K562 (cell line): ENCODE measurements around the gene UBE2K. TPM values are rescaled to one million over a fixed set of nuclear protein-coding genes. Genes with fewer than 3 reads are reported as not detected.
"Not testable (repeated sequence)": the region's sequence is repeated elsewhere in the genome, so short reads cannot be mapped to it uniquely, and the experiment has no call there.

Source experiments
- ATAC-seq: fragments of 200-7000 bp; cut with Tn5 transposase; 3 replicates; pipeline ENCODE4 v1.9.1; 2020; ENCODE audit warnings: moderate library complexity
- BruUV-seq: library from RNA; stranded (reverse); fragments of 400-500 nt; replicated peaks from 2 replicates; lab custom pipeline; 2021; lab: Mats Ljungman, UMichigan
- CTCF ChIA-PET: fragments of 300-600 bp; formaldehyde crosslinking; extraction: SDS; loops from one replicate; lab custom pipeline; 2021; ENCODE audit warnings: low intra/inter-chr PET ratio; lab: Yijun Ruan, JAX
- POLR2A ChIA-PET: fragments of 300-600, 350-650 bp; sonication (Branson Sonifier 250); formaldehyde crosslinking; extraction: SDS; loops from one replicate; lab custom pipeline; 2021; ENCODE audit warnings: antibody characterized with exemption, inconsistent platforms; lab: Yijun Ruan, JAX
- DNase-seq, 4 experiments: peaks; one replicate each; pipeline versions ENCODE4 v3.0.0 to v3.0.0-alpha.2; 2011 to 2018; ENCODE audit warnings: low spot score in 3 of 4, mixed read lengths in 3 of 4; ENCODE audit errors: extremely low read depth in 1 of 4
- FAIRE-seq: peaks from 2 replicates; lab custom pipeline; 2011; peaks lifted over from hg19 to GRCh38; lab: Jason Lieb, UNC
- H2AFZ ChIP-seq: 2 replicates; pipeline ENCODE4 v1.6.0; 2011; ENCODE audit warnings: low read depth, low read length, control low read depth, inconsistent platforms
- H3K27ac ChIP-seq: fragments of 200-600 bp; 3 replicates; pipeline ENCODE4 v1.8.0; 2011; ENCODE audit warnings: low read depth, mild to moderate bottlenecking, control low read depth, inconsistent platforms, low read length, moderate library complexity, mixed read lengths; ENCODE audit errors: extremely low read depth
- H3K27me3 ChIP-seq, 2 experiments: fragments of 300-600 bp in 1 of 2; 2 replicates in 1 of 2; 3 replicates in 1 of 2; pipeline versions ENCODE4 v1.6.0 to v1.8.0; 2011; ENCODE audit warnings: inconsistent platforms in 2 of 2, low read length in 2 of 2, mild to moderate bottlenecking in 1 of 2, mixed read lengths in 1 of 2, moderate library complexity in 1 of 2; ENCODE audit not compliant: control insufficient read depth in 2 of 2, insufficient read depth in 2 of 2
- H3K36me3 ChIP-seq: fragments of 300-600 bp; 3 replicates; pipeline ENCODE4 v1.8.0; 2011; ENCODE audit warnings: mild to moderate bottlenecking, low read length, inconsistent platforms; ENCODE audit not compliant: control insufficient read depth, insufficient read depth
- H3K4me1 ChIP-seq, 2 experiments: fragments of 200-600 bp in 1 of 2; replicated peaks in 1 of 2; 2 replicates in 1 of 2; 3 replicates in 1 of 2; pipeline versions ENCODE4 v1.5.1 to v1.8.0; 2011; ENCODE audit warnings: inconsistent platforms in 2 of 2, low read length in 2 of 2, mild to moderate bottlenecking in 1 of 2, mixed read lengths in 1 of 2, moderate library complexity in 1 of 2; ENCODE audit not compliant: control insufficient read depth in 2 of 2, insufficient read depth in 2 of 2
- H3K4me2 ChIP-seq: 2 replicates; pipeline ENCODE4 v1.6.1; 2011; ENCODE audit warnings: low read length, control low read depth, inconsistent platforms, mixed read lengths; ENCODE audit not compliant: insufficient read depth
- H3K4me3 ChIP-seq: fragments of 200-600 bp; sonication (generic), shearing (Covaris generic); 2 replicates; pipeline ENCODE4 v1.5.1; 2016; ENCODE audit warnings: control low read depth, inconsistent platforms
- H3K79me2 ChIP-seq: fragments of 200-600 bp; 3 replicates; pipeline ENCODE4 v1.8.0; 2011; ENCODE audit warnings: low read length, inconsistent platforms; ENCODE audit not compliant: control insufficient read depth, insufficient read depth
- H3K9ac ChIP-seq, 2 experiments: 2 replicates each; pipeline versions ENCODE4 v1.6.0 to v1.6.1; 2011; ENCODE audit warnings: low read depth in 2 of 2, low read length in 2 of 2, control low read depth in 1 of 2, inconsistent platforms in 1 of 2, mild to moderate bottlenecking in 1 of 2, mixed read lengths in 1 of 2; ENCODE audit not compliant: insufficient read depth in 1 of 2
- H3K9me1 ChIP-seq: one replicate; pipeline ENCODE4 v1.6.0; 2011; ENCODE audit warnings: inconsistent platforms, mild to moderate bottlenecking, low read length, moderate library complexity; ENCODE audit not compliant: control insufficient read depth, insufficient read depth
- H3K9me3 ChIP-seq: replicated peaks from 2 replicates; pipeline ENCODE4 v1.5.1; 2011; ENCODE audit warnings: low read depth, low read length, inconsistent platforms; ENCODE audit not compliant: control insufficient read depth, insufficient read depth
- H4K20me1 ChIP-seq: replicated peaks from 2 replicates; pipeline ENCODE4 v1.6.1; 2011; ENCODE audit warnings: low read length, inconsistent platforms, mixed read lengths; ENCODE audit not compliant: control insufficient read depth, insufficient read depth
- BMI1 ChIP-seq: fragments of 150-350 bp; IDR thresholded peaks from 2 replicates; pipeline ENCODE4 v1.6.1; 2014; ENCODE audit warnings: low read length
- BRD4 ChIP-seq: fragments of 200-600 bp; sonication (generic); IDR thresholded peaks from 2 replicates; pipeline ENCODE4 v1.6.1; 2017; ENCODE audit warnings: inconsistent platforms
- NR1H2 ChIP-seq: sonication (generic); formaldehyde crosslinking; IDR thresholded peaks from 2 replicates; pipeline ENCODE4 v1.4.0; 2020; ENCODE audit warnings: mild to moderate bottlenecking, missing genetic modification reagents
- POLR2G ChIP-seq: fragments of 200-400 bp; formaldehyde crosslinking; IDR thresholded peaks from 2 replicates; pipeline ENCODE4 v1.6.1; 2017; ENCODE audit warnings: low read depth, mild to moderate bottlenecking, antibody characterized with exemption, low read length, moderate library complexity
- WGBS: fragments of 100-300 bp; shearing (Covaris generic); methylation state at CpG from one replicate; pipeline ENCODE4 v1.1.6; 2016; ENCODE audit warnings: low coverage, mixed read lengths; ENCODE audit not compliant: insufficient coverage; ENCODE audit errors: missing lambda C conversion rate; 5-methylcytosine and 5-hydroxymethylcytosine counted together
- in situ Hi-C: fragments of 300-500 bp; cut with MboI; formaldehyde crosslinking; loops from 4 replicates; pipeline ENCODE4 v1.15.0; 2018; ENCODE audit warnings: inconsistent platforms, mixed read lengths
- intact Hi-C: fragments of 100-400 bp; cut with micrococcal nuclease; formaldehyde crosslinking; loops from 2 replicates; pipeline ENCODE4 v1.14.2; 2022
- polyA plus RNA-seq, 8 experiments: library from polyadenylated mRNA; depleted of rRNA in 4 of 8; stranded (reverse) in 5 of 8; unstranded in 3 of 8; fragments of >200 nt; fragmentation: Nextera tagmentation in 2 of 8; fragmentation: Illumina TruSeq in 1 of 8; extraction: Ambion mirVana in 2 of 8; extraction: Trizol in 1 of 8; gene quantifications; 2 replicates each; pipeline versions ENCODE4 v1.2.1 to v1.2.3, GENCODE V29; 2011 to 2014; ENCODE audit warnings: inconsistent platforms in 1 of 8, missing spikeins in 1 of 8
- total RNA-seq, 7 experiments: library from RNA; depleted of rRNA in 6 of 7; stranded (reverse); fragments of >200 nt in 6 of 7; fragmentation: Illumina TruSeq in 2 of 7; extraction: Trizol in 2 of 7; gene quantifications; 2 replicates each; pipeline versions ENCODE4 v1.2.1 to v1.2.3, GENCODE V29; 2011 to 2021; ENCODE audit warnings: low replicate concordance in 1 of 7
- TF ChIP-seq, protein P1 (sequence below): sonication (generic); formaldehyde crosslinking; IDR thresholded peaks from 2 replicates; pipeline ENCODE4 v1.8.1; 2023; ENCODE audit warnings: mild to moderate bottlenecking, missing genetic modification reagents

UBE2K gene
- total and polyA plus RNA-seq, 9 of the 15 experiments (the other 6 are each of a cell fraction or from before 2014, with no cell fraction given) = 29.8 to 190 (median 62.6) TPM

DNA sequence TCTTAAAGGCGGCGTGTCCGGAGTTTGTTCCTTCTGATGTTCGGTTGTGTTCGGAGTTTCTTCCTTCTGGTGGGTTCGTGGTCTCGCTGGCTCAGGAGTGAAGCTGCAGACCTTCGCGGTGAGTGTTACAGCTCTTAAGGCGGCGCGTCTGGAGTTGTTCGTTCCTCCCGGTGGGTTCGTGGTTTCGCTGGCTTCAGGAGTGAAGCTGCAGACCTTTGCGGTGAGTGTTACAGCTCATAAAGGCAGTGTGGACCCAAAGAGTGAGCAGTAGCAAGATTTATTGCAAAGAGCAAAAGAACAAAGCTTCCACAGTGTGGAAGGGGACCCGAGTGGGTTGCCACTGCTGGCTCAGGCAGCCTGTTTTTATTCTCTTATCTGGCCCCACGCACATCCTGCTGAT lies 19.8 kb downstream of the UBE2K start:
- FAIRE-seq, DNase-seq, H2AFZ ChIP-seq, CTCF ChIA-PET, H3K27ac ChIP-seq, H3K27me3 ChIP-seq, H3K9me3 ChIP-seq, H3K9me1 ChIP-seq, BruUV-seq, H3K4me3 ChIP-seq, intact Hi-C loops, in situ Hi-C loops, H3K4me1 ChIP-seq, ATAC-seq, H3K9ac ChIP-seq, H3K4me2 ChIP-seq: not testable (repeated sequence)
- WGBS = 95% methylated on average over 4 of the region's 19 CpGs
- POLR2A ChIA-PET = interaction anchor here (0.7 to 2.0 kb wide), 6 partner anchors 9 to 19 kb away, joined by 3 to 10 read pairs (median 4); no protein-coding TSS in a partner anchor
- H3K79me2 ChIP-seq = peaks cover 96% of the 10 kb centered on the region
- peaks cover 54% of the 10 kb centered on the region; the same call in 2 of the 3 replicates for H3K36me3 ChIP-seq
- peaks cover 18% of the 10 kb centered on the region; the same call in 1 of the 2 replicates for H4K20me1 ChIP-seq

GRCh38 chr4:39718366-39719323 lies 20.7 kb downstream of the UBE2K start:
- ATAC-seq (peak; percentile 27), FAIRE-seq (no peak), DNase-seq (no peak)
- H3K27me3 ChIP-seq = no peaks in the 10 kb centered on the region
- peaks cover 18% of the 10 kb centered on the region; the same call in 1 of the 2 replicates for H4K20me1 ChIP-seq
- no peak overlapping the region for H3K4me2 ChIP-seq
- H3K36me3 ChIP-seq = peaks cover 52% of the 10 kb centered on the region; the same call in 2 of the 3 replicates
- TF ChIP-seq POLR2G = peak; percentile 31; the same call in 1 of the 2 replicates
- no peak for TF ChIP-seq BMI1
- TF ChIP-seq BRD4 = no peak
- no peak for TF ChIP-seq NR1H2 (CRISPR knock-in tag)
- TF ChIP-seq, protein P1, sequence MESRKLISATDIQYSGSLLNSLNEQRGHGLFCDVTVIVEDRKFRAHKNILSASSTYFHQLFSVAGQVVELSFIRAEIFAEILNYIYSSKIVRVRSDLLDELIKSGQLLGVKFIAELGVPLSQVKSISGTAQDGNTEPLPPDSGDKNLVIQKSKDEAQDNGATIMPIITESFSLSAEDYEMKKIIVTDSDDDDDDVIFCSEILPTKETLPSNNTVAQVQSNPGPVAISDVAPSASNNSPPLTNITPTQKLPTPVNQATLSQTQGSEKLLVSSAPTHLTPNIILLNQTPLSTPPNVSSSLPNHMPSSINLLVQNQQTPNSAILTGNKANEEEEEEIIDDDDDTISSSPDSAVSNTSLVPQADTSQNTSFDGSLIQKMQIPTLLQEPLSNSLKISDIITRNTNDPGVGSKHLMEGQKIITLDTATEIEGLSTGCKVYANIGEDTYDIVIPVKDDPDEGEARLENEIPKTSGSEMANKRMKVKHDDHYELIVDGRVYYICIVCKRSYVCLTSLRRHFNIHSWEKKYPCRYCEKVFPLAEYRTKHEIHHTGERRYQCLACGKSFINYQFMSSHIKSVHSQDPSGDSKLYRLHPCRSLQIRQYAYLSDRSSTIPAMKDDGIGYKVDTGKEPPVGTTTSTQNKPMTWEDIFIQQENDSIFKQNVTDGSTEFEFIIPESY (CRISPR knock-in tag) = peak; percentile 57; the same call in 1 of the 2 replicates
- BruUV-seq = no TSS peak
- H3K27ac ChIP-seq = no peak overlapping the region
- H3K9me3 ChIP-seq = no peaks in the 10 kb centered on the region
- CTCF ChIA-PET = no interaction called here
- peaks cover 95% of the 10 kb centered on the region for H3K79me2 ChIP-seq
- no peaks in the 10 kb centered on the region for H3K9me1 ChIP-seq
- WGBS = 93% methylated on average over 31 of the region's 33 CpGs
- intact Hi-C loops (no loop called here), in situ Hi-C loops (no loop called here)
- H3K4me3 ChIP-seq = no peak overlapping the region
- H3K4me1 ChIP-seq = peaks cover 0 to 9% of the 10 kb centered on the region in 2 experiments; a peak in 2 of 5 replicates
- no peak overlapping the region for H2AFZ ChIP-seq
- H3K9ac ChIP-seq = peak overlapping the region in 1 of 2 experiments; percentile 52; a peak in 2 of 4 replicates
- POLR2A ChIA-PET = interaction anchor here (0.7 to 2.0 kb wide), 9 partner anchors 9 to 20 kb away, joined by 3 to 10 read pairs (median 4); no protein-coding TSS in a partner anchor
